K562 (cell line): Measurements from ENCODE around the gene CENPN. TPM values are rescaled to one million over a fixed set of nuclear protein-coding genes. Genes with fewer than 3 reads are reported as not detected.

Source experiments
- ARID2 ChIP-seq: fragments of 450-650 bp; IDR thresholded peaks from 2 replicates; pipeline ENCODE4 v1.6.1; 2017; ENCODE audit warnings: antibody characterized with exemption, mild to moderate bottlenecking
- ELF2 ChIP-seq: fragments of 250-450 bp; sonication (Bioruptor Pico); IDR thresholded peaks from 2 replicates; pipeline ENCODE4 v1.5.0; 2021; ENCODE audit warnings: mild to moderate bottlenecking
- EZH2 ChIP-seq: IDR thresholded peaks from 2 replicates; pipeline ENCODE4 v1.6.1; 2012; ENCODE audit warnings: low read depth, mild to moderate bottlenecking, inconsistent platforms, low read length, borderline replicate concordance
- HLTF ChIP-seq: fragments of 450-650 bp; IDR thresholded peaks from 2 replicates; pipeline ENCODE4 v1.6.1; 2016
- HMG20A ChIP-seq: fragments of 450-650 bp; formaldehyde crosslinking; conservative IDR thresholded peaks from 2 replicates; pipeline ENCODE4 v1.4.0; 2020; ENCODE audit warnings: mild to moderate bottlenecking, mixed read lengths
- LARP7 ChIP-seq: fragments of 450-650 bp; IDR thresholded peaks from 2 replicates; pipeline ENCODE4 v1.6.1; 2016
- RAD21 ChIP-seq, 2 experiments: fragments of 250-450 bp in 1 of 2; fragments of 450-650 bp in 1 of 2; sonication (Bioruptor Pico) in 1 of 2; formaldehyde crosslinking in 1 of 2; IDR thresholded peaks in 1 of 2; conservative IDR thresholded peaks in 1 of 2; 2 replicates each; pipeline versions ENCODE4 v1.4.0 to v1.8.0; 2020 to 2022; ENCODE audit warnings: mild to moderate bottlenecking in 2 of 2, moderate library complexity in 1 of 2
- RCOR1 ChIP-seq, 2 experiments: IDR thresholded peaks; 2 replicates each; pipeline ENCODE4 v1.6.1; 2012; ENCODE audit warnings: low read depth in 2 of 2, low read length in 2 of 2, borderline replicate concordance in 1 of 2, improper control_type of control experiment in 1 of 2
- SNRNP70 ChIP-seq: fragments of 200-400 bp; formaldehyde crosslinking; optimal IDR thresholded peaks from 2 replicates; pipeline ENCODE3; 2017; ENCODE audit warnings: low read depth, low read length
- SRSF7 ChIP-seq: fragments of 200-400 bp; formaldehyde crosslinking; optimal IDR thresholded peaks from 2 replicates; pipeline ENCODE3; 2017; ENCODE audit warnings: mild to moderate bottlenecking, low read depth, low read length
- ZNF431 ChIP-seq: sonication (generic); formaldehyde crosslinking; IDR thresholded peaks from 2 replicates; pipeline ENCODE4 v1.8.0; 2022; ENCODE audit warnings: mild to moderate bottlenecking, missing genetic modification reagents
- polyA plus RNA-seq, 8 experiments: library from polyadenylated mRNA; depleted of rRNA in 4 of 8; stranded (reverse) in 5 of 8; unstranded in 3 of 8; fragments of >200 nt; fragmentation: Nextera tagmentation in 2 of 8; fragmentation: Illumina TruSeq in 1 of 8; extraction: Ambion mirVana in 2 of 8; extraction: Trizol in 1 of 8; gene quantifications; 2 replicates each; pipeline versions ENCODE4 v1.2.1 to v1.2.3, GENCODE V29; 2011 to 2014; ENCODE audit warnings: inconsistent platforms in 1 of 8, missing spikeins in 1 of 8
- total RNA-seq, 7 experiments: library from RNA; depleted of rRNA in 6 of 7; stranded (reverse); fragments of >200 nt in 6 of 7; fragmentation: Illumina TruSeq in 2 of 7; extraction: Trizol in 2 of 7; gene quantifications; 2 replicates each; pipeline versions ENCODE4 v1.2.1 to v1.2.3, GENCODE V29; 2011 to 2021; ENCODE audit warnings: low replicate concordance in 1 of 7
- TF ChIP-seq, protein P1 (sequence below): fragments of 250-450 bp; sonication (Bioruptor Pico); IDR thresholded peaks from 2 replicates; pipeline ENCODE4 v1.4.0; 2020
- TF ChIP-seq, protein P2 (sequence below), 2 experiments: fragments of 450-650 bp; conservative IDR thresholded peaks; 2 replicates each; pipeline ENCODE4 v1.6.1; 2017; ENCODE audit warnings: mild to moderate bottlenecking in 2 of 2, moderate library complexity in 2 of 2
- TF ChIP-seq, protein P3 (sequence below): sonication (generic); formaldehyde crosslinking; IDR thresholded peaks from 2 replicates; pipeline ENCODE4 v1.8.0; 2023; ENCODE audit warnings: missing genetic modification reagents, mild to moderate bottlenecking, borderline replicate concordance

CENPN gene
- total and polyA plus RNA-seq, 9 of the 15 experiments (the other 6 are each of a cell fraction or from before 2014, with no cell fraction given), result 92.3 to 384 (median 140) TPM

DNA sequence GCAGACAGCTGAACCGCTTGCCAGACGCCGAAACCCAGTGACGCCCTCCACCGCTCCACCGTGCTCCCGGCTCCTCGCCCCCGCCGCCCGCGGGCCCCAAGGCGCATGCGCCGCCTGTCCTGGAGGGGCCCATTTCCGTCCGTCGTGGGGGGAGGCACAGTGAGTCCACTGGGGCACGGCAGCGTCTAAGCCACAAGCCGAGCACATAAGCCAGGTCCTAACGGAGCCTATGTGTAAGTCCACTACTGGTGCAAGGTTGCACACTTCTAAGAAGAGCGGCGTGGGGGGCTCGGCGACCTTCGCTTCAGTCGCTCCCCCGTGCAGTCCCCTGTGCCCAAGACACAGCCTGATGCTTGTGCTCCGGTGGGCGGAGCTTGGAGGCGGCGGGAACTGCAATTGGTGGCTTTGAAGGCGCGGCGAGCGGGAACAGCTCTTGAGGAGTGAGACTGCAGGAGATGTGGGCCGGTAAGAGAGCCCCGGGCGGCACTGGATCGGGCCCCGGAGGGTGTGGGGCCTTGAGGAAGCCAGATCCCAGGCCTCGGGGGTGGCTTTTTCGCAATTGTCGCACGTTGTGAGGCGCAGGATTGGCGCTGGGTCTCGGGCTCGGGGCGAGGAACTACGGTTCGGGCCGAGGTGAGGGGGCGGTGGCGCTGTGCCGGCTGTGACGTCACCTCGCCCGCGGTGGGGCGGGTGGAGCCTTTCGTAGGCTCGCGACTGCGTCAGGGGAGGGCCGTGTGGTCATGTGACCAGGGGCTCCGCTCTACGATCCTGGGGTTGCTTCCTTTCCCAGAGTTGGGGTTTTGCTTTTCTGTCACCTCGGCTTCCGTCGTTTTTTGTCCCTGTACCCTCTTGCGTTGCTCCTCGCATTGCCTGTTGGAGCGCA lies at the start of gene CENPN, which contains the start of gene CMC2 (continued):
- TF ChIP-seq SNRNP70 (no peak), LARP7 (no peak; the same call in 1 of the 2 replicates), SRSF7 (no peak), HLTF (no peak), RCOR1 (IDR thresholded peaks at IDR 0.05; ENCODE audit: borderline replicate concordance in 1 of 2, low read depth in 2 of 2, low read length in 2 of 2) (peak in 1 of 2 experiments; percentile 18; a peak in 2 of 4 replicates), ARID2 (no peak), RAD21 (CRISPR knock-in tag; conservative IDR thresholded peaks at IDR 0.05 in 1 of 2, IDR thresholded peaks at IDR 0.05 in 1 of 2) (no peak), EZH2 (no peak), HMG20A (CRISPR knock-in tag) (no peak), ZNF431 (CRISPR knock-in tag) (0 out of 2 replicates have a peak, but pooled peaks have one; percentile 57), ELF2 (peak; percentile 64)
- TF ChIP-seq, protein P1, sequence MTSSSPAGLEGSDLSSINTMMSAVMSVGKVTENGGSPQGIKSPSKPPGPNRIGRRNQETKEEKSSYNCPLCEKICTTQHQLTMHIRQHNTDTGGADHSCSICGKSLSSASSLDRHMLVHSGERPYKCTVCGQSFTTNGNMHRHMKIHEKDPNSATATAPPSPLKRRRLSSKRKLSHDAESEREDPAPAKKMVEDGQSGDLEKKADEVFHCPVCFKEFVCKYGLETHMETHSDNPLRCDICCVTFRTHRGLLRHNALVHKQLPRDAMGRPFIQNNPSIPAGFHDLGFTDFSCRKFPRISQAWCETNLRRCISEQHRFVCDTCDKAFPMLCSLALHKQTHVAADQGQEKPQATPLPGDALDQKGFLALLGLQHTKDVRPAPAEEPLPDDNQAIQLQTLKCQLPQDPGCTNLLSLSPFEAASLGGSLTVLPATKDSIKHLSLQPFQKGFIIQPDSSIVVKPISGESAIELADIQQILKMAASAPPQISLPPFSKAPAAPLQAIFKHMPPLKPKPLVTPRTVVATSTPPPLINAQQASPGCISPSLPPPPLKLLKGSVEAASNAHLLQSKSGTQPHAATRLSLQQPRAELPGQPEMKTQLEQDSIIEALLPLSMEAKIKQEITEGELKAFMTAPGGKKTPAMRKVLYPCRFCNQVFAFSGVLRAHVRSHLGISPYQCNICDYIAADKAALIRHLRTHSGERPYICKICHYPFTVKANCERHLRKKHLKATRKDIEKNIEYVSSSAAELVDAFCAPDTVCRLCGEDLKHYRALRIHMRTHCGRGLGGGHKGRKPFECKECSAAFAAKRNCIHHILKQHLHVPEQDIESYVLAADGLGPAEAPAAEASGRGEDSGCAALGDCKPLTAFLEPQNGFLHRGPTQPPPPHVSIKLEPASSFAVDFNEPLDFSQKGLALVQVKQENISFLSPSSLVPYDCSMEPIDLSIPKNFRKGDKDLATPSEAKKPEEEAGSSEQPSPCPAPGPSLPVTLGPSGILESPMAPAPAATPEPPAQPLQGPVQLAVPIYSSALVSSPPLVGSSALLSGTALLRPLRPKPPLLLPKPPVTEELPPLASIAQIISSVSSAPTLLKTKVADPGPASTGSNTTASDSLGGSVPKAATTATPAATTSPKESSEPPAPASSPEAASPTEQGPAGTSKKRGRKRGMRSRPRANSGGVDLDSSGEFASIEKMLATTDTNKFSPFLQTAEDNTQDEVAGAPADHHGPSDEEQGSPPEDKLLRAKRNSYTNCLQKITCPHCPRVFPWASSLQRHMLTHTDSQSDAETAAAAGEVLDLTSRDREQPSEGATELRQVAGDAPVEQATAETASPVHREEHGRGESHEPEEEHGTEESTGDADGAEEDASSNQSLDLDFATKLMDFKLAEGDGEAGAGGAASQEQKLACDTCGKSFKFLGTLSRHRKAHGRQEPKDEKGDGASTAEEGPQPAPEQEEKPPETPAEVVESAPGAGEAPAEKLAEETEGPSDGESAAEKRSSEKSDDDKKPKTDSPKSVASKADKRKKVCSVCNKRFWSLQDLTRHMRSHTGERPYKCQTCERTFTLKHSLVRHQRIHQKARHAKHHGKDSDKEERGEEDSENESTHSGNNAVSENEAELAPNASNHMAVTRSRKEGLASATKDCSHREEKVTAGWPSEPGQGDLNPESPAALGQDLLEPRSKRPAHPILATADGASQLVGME, result peak; percentile 9; the same call in 1 of the 2 replicates
- TF ChIP-seq, protein P2, sequence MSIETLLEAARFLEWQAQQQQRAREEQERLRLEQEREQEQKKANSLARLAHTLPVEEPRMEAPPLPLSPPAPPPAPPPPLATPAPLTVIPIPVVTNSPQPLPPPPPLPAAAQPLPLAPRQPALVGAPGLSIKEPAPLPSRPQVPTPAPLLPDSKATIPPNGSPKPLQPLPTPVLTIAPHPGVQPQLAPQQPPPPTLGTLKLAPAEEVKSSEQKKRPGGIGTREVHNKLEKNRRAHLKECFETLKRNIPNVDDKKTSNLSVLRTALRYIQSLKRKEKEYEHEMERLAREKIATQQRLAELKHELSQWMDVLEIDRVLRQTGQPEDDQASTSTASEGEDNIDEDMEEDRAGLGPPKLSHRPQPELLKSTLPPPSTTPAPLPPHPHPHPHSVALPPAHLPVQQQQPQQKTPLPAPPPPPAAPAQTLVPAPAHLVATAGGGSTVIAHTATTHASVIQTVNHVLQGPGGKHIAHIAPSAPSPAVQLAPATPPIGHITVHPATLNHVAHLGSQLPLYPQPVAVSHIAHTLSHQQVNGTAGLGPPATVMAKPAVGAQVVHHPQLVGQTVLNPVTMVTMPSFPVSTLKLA (conservative IDR thresholded peaks at IDR 0.05), result peak; percentile 95
- TF ChIP-seq, protein P3, sequence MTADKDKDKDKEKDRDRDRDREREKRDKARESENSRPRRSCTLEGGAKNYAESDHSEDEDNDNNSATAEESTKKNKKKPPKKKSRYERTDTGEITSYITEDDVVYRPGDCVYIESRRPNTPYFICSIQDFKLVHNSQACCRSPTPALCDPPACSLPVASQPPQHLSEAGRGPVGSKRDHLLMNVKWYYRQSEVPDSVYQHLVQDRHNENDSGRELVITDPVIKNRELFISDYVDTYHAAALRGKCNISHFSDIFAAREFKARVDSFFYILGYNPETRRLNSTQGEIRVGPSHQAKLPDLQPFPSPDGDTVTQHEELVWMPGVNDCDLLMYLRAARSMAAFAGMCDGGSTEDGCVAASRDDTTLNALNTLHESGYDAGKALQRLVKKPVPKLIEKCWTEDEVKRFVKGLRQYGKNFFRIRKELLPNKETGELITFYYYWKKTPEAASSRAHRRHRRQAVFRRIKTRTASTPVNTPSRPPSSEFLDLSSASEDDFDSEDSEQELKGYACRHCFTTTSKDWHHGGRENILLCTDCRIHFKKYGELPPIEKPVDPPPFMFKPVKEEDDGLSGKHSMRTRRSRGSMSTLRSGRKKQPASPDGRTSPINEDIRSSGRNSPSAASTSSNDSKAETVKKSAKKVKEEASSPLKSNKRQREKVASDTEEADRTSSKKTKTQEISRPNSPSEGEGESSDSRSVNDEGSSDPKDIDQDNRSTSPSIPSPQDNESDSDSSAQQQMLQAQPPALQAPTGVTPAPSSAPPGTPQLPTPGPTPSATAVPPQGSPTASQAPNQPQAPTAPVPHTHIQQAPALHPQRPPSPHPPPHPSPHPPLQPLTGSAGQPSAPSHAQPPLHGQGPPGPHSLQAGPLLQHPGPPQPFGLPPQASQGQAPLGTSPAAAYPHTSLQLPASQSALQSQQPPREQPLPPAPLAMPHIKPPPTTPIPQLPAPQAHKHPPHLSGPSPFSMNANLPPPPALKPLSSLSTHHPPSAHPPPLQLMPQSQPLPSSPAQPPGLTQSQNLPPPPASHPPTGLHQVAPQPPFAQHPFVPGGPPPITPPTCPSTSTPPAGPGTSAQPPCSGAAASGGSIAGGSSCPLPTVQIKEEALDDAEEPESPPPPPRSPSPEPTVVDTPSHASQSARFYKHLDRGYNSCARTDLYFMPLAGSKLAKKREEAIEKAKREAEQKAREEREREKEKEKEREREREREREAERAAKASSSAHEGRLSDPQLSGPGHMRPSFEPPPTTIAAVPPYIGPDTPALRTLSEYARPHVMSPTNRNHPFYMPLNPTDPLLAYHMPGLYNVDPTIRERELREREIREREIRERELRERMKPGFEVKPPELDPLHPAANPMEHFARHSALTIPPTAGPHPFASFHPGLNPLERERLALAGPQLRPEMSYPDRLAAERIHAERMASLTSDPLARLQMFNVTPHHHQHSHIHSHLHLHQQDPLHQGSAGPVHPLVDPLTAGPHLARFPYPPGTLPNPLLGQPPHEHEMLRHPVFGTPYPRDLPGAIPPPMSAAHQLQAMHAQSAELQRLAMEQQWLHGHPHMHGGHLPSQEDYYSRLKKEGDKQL (CRISPR knock-in tag), result 0 out of 2 replicates have a peak, but pooled peaks have one; percentile 6
